Adrenal gland (tissue), 12 donors: ENCODE results near the gene KLK15. TPM values are rescaled to one million over a fixed set of nuclear protein-coding genes. Genes with fewer than 3 reads are reported as not detected.

Source experiments
- DNase-seq, 7 donors: peaks; one replicate each; pipeline ENCODE4 v3.0.0-alpha.2; 2019 to 2020
- H3K27ac ChIP-seq, 5 donors: fragments of 200-600 bp; sonication (generic) in 4 of 5; 1 replicate in 3 of 5; 2 replicates in 2 of 5; pipeline versions ENCODE4 v1.5.1 to v1.8.0; 2016 to 2020; ENCODE audit warnings: mild to moderate bottlenecking in 1 of 5
- H3K27me3 ChIP-seq: fragments of 200-600 bp; 2 replicates; pipeline ENCODE4 v1.8.0; 2021
- H3K36me3 ChIP-seq, 2 donors: fragments of 200-600 bp; replicated peaks in 1 of 2; 1 replicate in 1 of 2; 2 replicates in 1 of 2; pipeline versions ENCODE4 v1.5.1 to v1.8.0; 2018 to 2022
- H3K4me1 ChIP-seq, 2 donors: fragments of 200-600 bp; replicated peaks in 1 of 2; 1 replicate in 1 of 2; 2 replicates in 1 of 2; pipeline versions ENCODE4 v1.5.1 to v1.8.0; 2018 to 2021
- H3K4me3 ChIP-seq, 4 donors: fragments of 200-600 bp; sonication (generic) in 3 of 4; one replicate each; pipeline ENCODE4 v1.5.1; 2016 to 2018
- H3K9me3 ChIP-seq, 3 donors: fragments of 200-600 bp; sonication (generic) in 1 of 3; replicated peaks in 1 of 3; 1 replicate in 2 of 3; 2 replicates in 1 of 3; pipeline versions ENCODE4 v1.5.1 to v1.8.0; 2016 to 2021
- POLR2A ChIP-seq, 2 donors: fragments of 450-650 bp; IDR thresholded peaks; one replicate each; pipeline ENCODE4 v1.6.1; 2017; ENCODE audit warnings: antibody characterized with exemption in 2 of 2, mild to moderate bottlenecking in 2 of 2, moderate library complexity in 1 of 2
- WGBS, 4 donors: extraction: QIAGEN DNeasy Blood & Tissue Kit in 2 of 4; methylation state at CpG; one replicate each; pipeline versions ENCODE4 v1.1.5 to v1.1.7; 2013 to 2017; 5-methylcytosine and 5-hydroxymethylcytosine counted together
- intact Hi-C, 2 donors: fragments of 100-400 bp; cut with DNase I; formaldehyde crosslinking; loops; one replicate each; pipeline versions ENCODE4 v1.14.1 to v1.15.0; 2022 to 2023
- polyA plus RNA-seq, 3 donors: library from polyadenylated mRNA; stranded (reverse); fragments of 200-250 nt in 2 of 3; fragments of 350-450 nt in 1 of 3; fragmentation: Illumina TruSeq in 1 of 3; extraction: RNeasy Lipid Tissue Mini Kit (QIAGEN cat#74804) in 1 of 3; gene quantifications; one replicate each; pipeline ENCODE4 v1.2.3, GENCODE V29; 2013 to 2014
- small RNA-seq, 2 donors: library from RNA; depleted of rRNA; stranded (forward); fragments of <200 nt; gene quantifications; one replicate each; pipeline ENCODE3, GENCODE V24; 2016
- total RNA-seq, 9 donors: library from RNA; depleted of rRNA in 4 of 9; stranded (reverse); fragments of >200 nt in 4 of 9; fragments of 120-200 nt in 1 of 9; fragmentation: NEBNext Ultra II Directional in 1 of 9; extraction: Animal tissue kit (Norgen Biotek cat#: 25700) in 1 of 9; gene quantifications; one replicate each; pipeline versions ENCODE4 v1.1.0 to v1.2.4, GENCODE V29; 2013 to 2023
- TF ChIP-seq, protein P1 (sequence below), 6 experiments: fragments of 450-650 bp in 4 of 6; fragments of 200-600 bp in 2 of 6; sonication (generic) in 1 of 6; IDR thresholded peaks; 1 replicate in 5 of 6; 2 replicates in 1 of 6; pipeline versions ENCODE4 v1.5.1 to v1.8.0; 2016 to 2021; ENCODE audit warnings: antibody characterized with exemption in 6 of 6, mild to moderate bottlenecking in 2 of 6, moderate library complexity in 1 of 6
- donor health status: healthy with polysubstance abuse.
- donor health status: Bipolar disorder and iron deficiency.
- donor health status: DM: yes; HTN: yes; CAD: no.
- donor health status: DM: no; HTN: no; CAD: no.
- donor health status: DM: no; HTN: no; CAD: no.
- donor health status: DM: yes; HTN: yes; CAD: no.

KLK15 gene
- total and polyA plus RNA-seq, 12 donors = 0.15 to 5.1 (median 0.99) TPM; not detected in 2

DNA sequence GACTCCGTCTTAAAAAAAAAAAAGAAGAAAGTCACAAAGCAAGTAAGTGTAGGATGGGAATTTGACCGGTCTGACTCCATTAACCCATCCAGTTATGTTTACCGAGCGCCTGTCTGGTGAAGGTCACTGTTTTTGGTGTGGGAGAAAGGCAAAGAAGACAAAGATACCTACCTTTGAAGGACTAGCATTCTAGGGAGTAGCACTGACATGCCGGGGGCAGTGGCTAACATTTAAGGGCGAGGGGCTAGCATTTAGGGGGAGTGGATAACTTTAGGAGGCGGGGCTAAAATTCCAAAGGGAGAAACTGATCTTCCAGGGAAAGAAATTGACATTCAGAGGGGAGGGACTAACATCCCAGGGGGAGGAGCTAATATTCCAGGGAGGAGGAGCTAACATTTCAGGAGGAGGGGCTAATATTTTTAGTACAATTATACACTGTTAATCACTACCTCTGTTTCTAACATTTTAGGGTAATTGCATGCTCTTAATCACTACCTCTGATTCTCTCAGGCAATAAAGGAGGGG lies 54.4 kb downstream of the KLK15 start:
- intact Hi-C loops = loop anchor here in 1 of 2 donors (5.0 kb wide), 1 partner anchor 242 kb away; no protein-coding TSS in a partner anchor

DNA sequence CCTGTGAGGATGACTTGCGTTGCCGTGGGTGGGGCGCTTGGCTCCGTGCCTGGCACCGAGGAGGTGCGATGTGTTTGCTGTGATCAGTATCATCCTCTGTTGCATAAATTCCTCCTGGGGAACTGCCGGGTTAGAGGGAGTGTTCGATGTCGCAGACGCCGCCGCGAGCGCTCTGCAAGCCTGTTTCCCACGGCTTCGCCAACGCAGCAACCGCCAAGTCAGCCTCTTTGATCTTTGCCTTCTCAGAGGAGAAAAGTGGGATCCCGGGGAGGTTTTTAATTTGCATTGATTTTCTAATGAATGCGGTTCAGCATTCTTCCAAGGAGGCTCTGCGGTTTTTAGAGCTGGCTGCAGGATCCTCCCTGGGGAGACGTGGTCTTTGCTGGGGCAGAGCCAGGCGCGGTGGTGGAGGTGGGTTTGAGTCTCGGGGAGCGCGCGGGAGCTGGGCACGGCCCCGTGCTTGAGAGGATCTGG lies 55.5 kb downstream of the KLK15 start:
- 0 to 8% (median 3%) methylated on average over 6 to 30 of the region's 30 CpGs for WGBS, 4 donors
- H3K36me3 ChIP-seq = no peaks in the 10 kb centered on the region
- no peaks in the 10 kb centered on the region for H3K4me1 ChIP-seq
- no peaks in the 10 kb centered on the region for H3K9me3 ChIP-seq
- DNase-seq = no peak
- intact Hi-C loops = loop anchor here in 1 of 2 donors (5.0 kb wide), 1 partner anchor 241 kb away; no protein-coding TSS in a partner anchor
- no peak overlapping the region for H3K4me3 ChIP-seq
- TF ChIP-seq, protein P1, sequence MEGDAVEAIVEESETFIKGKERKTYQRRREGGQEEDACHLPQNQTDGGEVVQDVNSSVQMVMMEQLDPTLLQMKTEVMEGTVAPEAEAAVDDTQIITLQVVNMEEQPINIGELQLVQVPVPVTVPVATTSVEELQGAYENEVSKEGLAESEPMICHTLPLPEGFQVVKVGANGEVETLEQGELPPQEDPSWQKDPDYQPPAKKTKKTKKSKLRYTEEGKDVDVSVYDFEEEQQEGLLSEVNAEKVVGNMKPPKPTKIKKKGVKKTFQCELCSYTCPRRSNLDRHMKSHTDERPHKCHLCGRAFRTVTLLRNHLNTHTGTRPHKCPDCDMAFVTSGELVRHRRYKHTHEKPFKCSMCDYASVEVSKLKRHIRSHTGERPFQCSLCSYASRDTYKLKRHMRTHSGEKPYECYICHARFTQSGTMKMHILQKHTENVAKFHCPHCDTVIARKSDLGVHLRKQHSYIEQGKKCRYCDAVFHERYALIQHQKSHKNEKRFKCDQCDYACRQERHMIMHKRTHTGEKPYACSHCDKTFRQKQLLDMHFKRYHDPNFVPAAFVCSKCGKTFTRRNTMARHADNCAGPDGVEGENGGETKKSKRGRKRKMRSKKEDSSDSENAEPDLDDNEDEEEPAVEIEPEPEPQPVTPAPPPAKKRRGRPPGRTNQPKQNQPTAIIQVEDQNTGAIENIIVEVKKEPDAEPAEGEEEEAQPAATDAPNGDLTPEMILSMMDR (IDR thresholded peaks at IDR 0.05) = no peak
- TF ChIP-seq POLR2A (IDR thresholded peaks at IDR 0.05) = no peak
- H3K27ac ChIP-seq = no peak overlapping the region
- H3K27me3 ChIP-seq = peaks cover 55% of the 10 kb centered on the region

More for the DNA sequence above, 54.4 kb downstream of the KLK15 start:
- H3K4me3 ChIP-seq = no peak overlapping the region
- TF ChIP-seq POLR2A (IDR thresholded peaks at IDR 0.05) = no peak
- TF ChIP-seq, protein P1 (IDR thresholded peaks at IDR 0.05) = no peak
- H3K9me3 ChIP-seq = no peaks in the 10 kb centered on the region
- no peaks in the 10 kb centered on the region for H3K36me3 ChIP-seq
- no peak for DNase-seq
- 46 to 64% (median 56%) methylated on average over 7 of the region's 7 CpGs for WGBS, 4 donors
- peaks cover 55% of the 10 kb centered on the region for H3K27me3 ChIP-seq
- H3K4me1 ChIP-seq = no peaks in the 10 kb centered on the region
- H3K27ac ChIP-seq = no peak overlapping the region

DNA sequence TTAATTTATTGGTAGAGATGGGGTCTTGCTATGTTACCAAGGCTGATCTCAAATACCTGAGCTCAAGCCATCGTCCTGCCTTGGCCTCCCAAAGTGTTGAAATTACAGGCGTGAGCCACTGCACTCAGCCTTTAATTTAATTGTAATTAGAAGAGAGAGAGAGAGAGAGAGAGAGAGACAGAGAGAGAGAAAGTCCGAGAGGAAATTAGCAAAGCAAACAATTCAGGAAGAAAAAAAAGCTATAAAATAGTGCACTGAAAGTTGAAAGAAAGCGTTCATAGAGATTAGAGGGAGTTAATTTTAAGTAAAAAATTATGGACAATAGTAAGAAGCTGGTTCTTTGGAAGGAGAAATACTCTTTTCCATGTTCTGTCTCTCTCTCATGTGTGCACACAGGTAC lies 56.1 kb downstream of the KLK15 start:
- TF ChIP-seq POLR2A (IDR thresholded peaks at IDR 0.05) = no peak
- TF ChIP-seq, protein P1 (IDR thresholded peaks at IDR 0.05) = no peak
- H3K36me3 ChIP-seq = no peaks in the 10 kb centered on the region
- no peaks in the 10 kb centered on the region for H3K4me1 ChIP-seq
- H3K4me3 ChIP-seq = no peak overlapping the region
- H3K27me3 ChIP-seq = peaks cover 55% of the 10 kb centered on the region
- intact Hi-C loops = loop anchor here in 1 of 2 donors (5.0 kb wide), 1 partner anchor 240 kb away; no protein-coding TSS in a partner anchor
- H3K9me3 ChIP-seq = no peaks in the 10 kb centered on the region
- no peak overlapping the region for H3K27ac ChIP-seq
- 49 to 57% (median 54%) methylated on average over 4 of the region's 4 CpGs for WGBS, 4 donors
- DNase-seq = no peak

DNA sequence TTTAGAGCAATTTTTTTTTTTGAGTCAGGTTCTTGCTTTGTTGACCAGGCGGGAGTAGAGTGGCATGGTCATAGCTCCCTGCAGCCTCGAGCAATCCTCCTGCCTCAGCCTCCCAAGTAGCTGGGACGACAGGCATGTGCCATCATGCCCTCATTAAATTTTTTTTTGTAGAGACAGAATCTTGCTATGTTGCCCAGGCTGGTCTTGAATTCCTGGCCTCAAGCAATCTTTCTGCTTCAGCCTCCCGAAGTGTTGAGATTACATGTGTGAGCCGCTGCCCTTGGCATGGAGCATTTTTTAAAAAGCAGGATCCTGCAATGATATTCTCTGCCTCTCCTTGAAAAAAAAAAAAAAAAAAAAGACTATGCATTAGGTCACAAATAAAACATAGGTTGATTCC lies 57.2 kb downstream of the KLK15 start:
- Histone ChIP-seq H3K4me1 (no peaks in the 10 kb centered on the region), H3K4me3 (no peak overlapping the region), H3K9me3 (no peaks in the 10 kb centered on the region), H3K36me3 (no peaks in the 10 kb centered on the region), H3K27ac (no peak overlapping the region), H3K27me3 (peaks cover 51% of the 10 kb centered on the region)
- no peak for DNase-seq
- TF ChIP-seq, protein P1 (IDR thresholded peaks at IDR 0.05) = no peak
- no peak for TF ChIP-seq POLR2A (IDR thresholded peaks at IDR 0.05)
- intact Hi-C loops = loop anchor here in 1 of 2 donors (5.0 kb wide), 1 partner anchor 239 kb away; no protein-coding TSS in a partner anchor
- WGBS, 4 donors = 78 to 83% (median 80%) methylated on average over 5 of the region's 5 CpGs

Small RNA genes within 50 kb of the gene (small RNA-seq; reads per million reads assigned to genes)
- gene SNORD88A (148 to 215 reads per million in 2 donors), gene SNORD88B (0 reads per million in 2 donors), gene SNORD88C (0 reads per million in 2 donors)

Other genes starting within 250 kb of the KLK15 start
- gene SYT3, start 193.7 kb downstream of the KLK15 start, total RNA-seq = 1 to 10 TPM in 3 of 9 donors, under 1 TPM in 5, not detected in 1; 0.27 to 3.4 (median 0.70) TPM
- gene SYT3, start 193.7 kb downstream of the KLK15 start, polyA plus RNA-seq = 1 to 10 TPM in 1 of 3 donors, under 1 TPM in 2; 0.26 to 1.8 (median 0.77) TPM
- gene C19orf81, start 184.1 kb downstream of the KLK15 start, total RNA-seq = 1 to 10 TPM in 7 of 9 donors, not detected in 2; 2.4 to 8.2 (median 6.4) TPM
- gene C19orf81, start 184.1 kb downstream of the KLK15 start, polyA plus RNA-seq = 10 to 100 TPM in 1 of 3 donors, 1 to 10 TPM in 1, not detected in 1; 4.6 to 39.6 TPM
- gene SHANK1, start 113.8 kb downstream of the KLK15 start, total RNA-seq = 10 to 100 TPM in 5 of 9 donors, 1 to 10 TPM in 4; 4.2 to 14.6 (median 10.3) TPM
- 10 to 100 TPM in 1 of 3 donors, 1 to 10 TPM in 2; 1.5 to 22.6 (median 2.1) TPM for gene SHANK1, start 113.8 kb downstream of the KLK15 start, polyA plus RNA-seq
- gene CLEC11A, start 110.2 kb downstream of the KLK15 start, total RNA-seq = 10 to 100 TPM; 14.8 to 53.8 (median 26.6) TPM
- 10 to 100 TPM in 2 of 3 donors, 1 to 10 TPM in 1; 1.6 to 32.4 (median 31.6) TPM for gene CLEC11A, start 110.2 kb downstream of the KLK15 start, polyA plus RNA-seq
- 10 to 100 TPM in 1 of 9 donors, not detected in 8; 16.0 TPM for gene GPR32, start 63.1 kb downstream of the KLK15 start, total RNA-seq
- not detected for gene GPR32, start 63.1 kb downstream of the KLK15 start, polyA plus RNA-seq
- gene ACP4, start 43.2 kb downstream of the KLK15 start, total RNA-seq = not detected
- gene ACP4, start 43.2 kb downstream of the KLK15 start, polyA plus RNA-seq = not detected
- 1 to 10 TPM in 6 of 9 donors, not detected in 3; 1.4 to 8.6 (median 2.4) TPM for gene KLK1, start 9.8 kb downstream of the KLK15 start, total RNA-seq
- 10 to 100 TPM in 2 of 3 donors, 1 to 10 TPM in 1; 1.1 to 26.5 (median 11.2) TPM for gene KLK1, start 9.8 kb downstream of the KLK15 start, polyA plus RNA-seq
- gene KLK3, start 21.3 kb upstream of the KLK15 start, total RNA-seq = 1 to 10 TPM in 2 of 9 donors, under 1 TPM in 3, not detected in 4; 0.11 to 4.8 (median 0.98) TPM
- gene KLK3, start 21.3 kb upstream of the KLK15 start, polyA plus RNA-seq = 10 to 100 TPM in 1 of 3 donors, 1 to 10 TPM in 1, under 1 TPM in 1; 0.35 to 26.0 (median 1.3) TPM
- under 1 TPM in 1 of 9 donors, not detected in 8; 0.61 TPM for gene KLK2, start 39.9 kb upstream of the KLK15 start, total RNA-seq
- gene KLK2, start 39.9 kb upstream of the KLK15 start, polyA plus RNA-seq = under 1 TPM in 1 of 3 donors, not detected in 2; 0.20 TPM
- gene KLK4, start 77.8 kb upstream of the KLK15 start, total RNA-seq = 10 to 100 TPM in 1 of 9 donors, 1 to 10 TPM in 3, under 1 TPM in 1, not detected in 4; 0.28 to 10.2 (median 2.2) TPM
- gene KLK4, start 77.8 kb upstream of the KLK15 start, polyA plus RNA-seq = 10 to 100 TPM in 2 of 3 donors, under 1 TPM in 1; 0.42 to 16.8 (median 10.9) TPM
- not detected for gene KLK5, start 119.5 kb upstream of the KLK15 start, total RNA-seq
- not detected for gene KLK5, start 119.5 kb upstream of the KLK15 start, polyA plus RNA-seq
- not detected for gene KLK6, start 136.0 kb upstream of the KLK15 start, total RNA-seq
- not detected for gene KLK6, start 136.0 kb upstream of the KLK15 start, polyA plus RNA-seq
- gene KLK7, start 150.3 kb upstream of the KLK15 start, total RNA-seq = under 1 TPM in 1 of 9 donors, not detected in 8; 0.06 TPM
- under 1 TPM in 1 of 3 donors, not detected in 2; 0.03 TPM for gene KLK7, start 150.3 kb upstream of the KLK15 start, polyA plus RNA-seq
- gene KLK8, start 168.0 kb upstream of the KLK15 start, total RNA-seq = under 1 TPM in 1 of 9 donors, not detected in 8; 0.39 TPM
- gene KLK8, start 168.0 kb upstream of the KLK15 start, polyA plus RNA-seq = under 1 TPM in 2 of 3 donors, not detected in 1; 0.34 to 0.80 TPM
- gene KLK10, start 186.1 kb upstream of the KLK15 start, total RNA-seq = 1 to 10 TPM in 1 of 9 donors, under 1 TPM in 3, not detected in 5; 0.23 to 1.4 (median 0.36) TPM
- gene KLK10, start 186.1 kb upstream of the KLK15 start, polyA plus RNA-seq = under 1 TPM in 2 of 3 donors, not detected in 1; 0.34 to 0.56 TPM
- not detected for gene KLK11, start 193.0 kb upstream of the KLK15 start, total RNA-seq
- gene KLK11, start 193.0 kb upstream of the KLK15 start, polyA plus RNA-seq = under 1 TPM in 2 of 3 donors, not detected in 1; 0.07 to 0.32 TPM
- not detected for gene KLK12, start 201.4 kb upstream of the KLK15 start, total RNA-seq
- under 1 TPM in 1 of 3 donors, not detected in 2; 0.17 TPM for gene KLK12, start 201.4 kb upstream of the KLK15 start, polyA plus RNA-seq
- under 1 TPM in 1 of 9 donors, not detected in 8; 0.11 TPM for gene KLK13, start 231.5 kb upstream of the KLK15 start, total RNA-seq
- gene KLK13, start 231.5 kb upstream of the KLK15 start, polyA plus RNA-seq = under 1 TPM in 1 of 3 donors, not detected in 2; 0.47 TPM
- gene KLK14, start 249.3 kb upstream of the KLK15 start, total RNA-seq = under 1 TPM in 2 of 9 donors, not detected in 7; 0.25 to 0.65 TPM
- gene KLK14, start 249.3 kb upstream of the KLK15 start, polyA plus RNA-seq = under 1 TPM in 2 of 3 donors, not detected in 1; 0.48 to 0.81 TPM